Transverse colon (tissue), 4 donors: ENCODE measurements around the gene LMF1. TPM values are rescaled to one million over a fixed set of nuclear protein-coding genes. Genes with fewer than 3 reads are reported as not detected.

ENCODE experiments used
- DNase-seq: peaks from one replicate; pipeline ENCODE4 v3.0.0-alpha.2; 2019
- H3K27ac ChIP-seq, 4 donors: fragments of 200-600 bp; sonication (generic); 2 replicates each; pipeline ENCODE4 v1.5.1; 2016 to 2018; ENCODE audit warnings: inconsistent platforms in 4 of 4
- H3K27me3 ChIP-seq: fragments of 200-600 bp; sonication (generic); 2 replicates; pipeline ENCODE4 v1.5.1; 2017; ENCODE audit warnings: inconsistent platforms
- H3K36me3 ChIP-seq, 4 donors: fragments of 200-600 bp; sonication (generic); 2 replicates each; pipeline ENCODE4 v1.5.1; 2017 to 2019; ENCODE audit warnings: inconsistent platforms in 4 of 4
- H3K4me1 ChIP-seq, 4 donors: fragments of 200-600 bp; sonication (generic); 2 replicates each; pipeline ENCODE4 v1.5.1; 2017 to 2020; ENCODE audit warnings: inconsistent platforms in 4 of 4
- H3K4me3 ChIP-seq, 4 donors: fragments of 200-600 bp; sonication (generic); 1 replicate in 1 of 4; 2 replicates in 3 of 4; pipeline versions ENCODE4 v1.5.1 to v1.6.1; 2017 to 2019; ENCODE audit warnings: inconsistent platforms in 4 of 4
- H3K9me3 ChIP-seq, 2 donors: fragments of 200-600 bp; sonication (generic); 2 replicates each; pipeline ENCODE4 v1.5.1; 2017 to 2019; ENCODE audit warnings: inconsistent platforms in 2 of 2
- EP300 ChIP-seq: sonication (generic); formaldehyde crosslinking; IDR thresholded peaks from one replicate; pipeline ENCODE4 v1.6.1; 2017; ENCODE audit warnings: antibody characterized with exemption, low read depth
- POLR2A ChIP-seq: fragments of 450-650 bp; IDR thresholded peaks from one replicate; pipeline ENCODE4 v1.6.1; 2016; ENCODE audit warnings: antibody characterized with exemption, mild to moderate bottlenecking, moderate library complexity
- POLR2AphosphoS5 ChIP-seq, 3 donors: sonication (generic); formaldehyde crosslinking; IDR thresholded peaks; one replicate each; pipeline ENCODE4 v1.6.1; 2016; ENCODE audit warnings: antibody characterized with exemption in 3 of 3
- WGBS, 2 donors: methylation state at CpG; one replicate each; pipeline ENCODE4 v1.1.5; 2018; ENCODE audit warnings: low coverage in 1 of 2; 5-methylcytosine and 5-hydroxymethylcytosine counted together
- in situ Hi-C, 4 donors: fragments of 200-750 bp; cut with MboI; loops; one replicate each; pipeline versions ENCODE4 v1.15.0 to v1.15.1; 2017; ENCODE audit warnings: low sequenced_read_pairs in 3 of 4, low pct_ligation_motif_present in 1 of 4, low pct_unique_long_range_greater_than_20kb in 1 of 4
- intact Hi-C: fragments of 100-400 bp; cut with DNase I; formaldehyde crosslinking; loops from one replicate; pipeline ENCODE4 v1.15.1; 2023; ENCODE audit warnings: low total_unique reads
- total RNA-seq, 4 donors: library from RNA; depleted of rRNA; stranded (reverse); fragments of >200 nt; gene quantifications; one replicate each; pipeline ENCODE4 v1.1.0, GENCODE V29; 2016
- TF ChIP-seq, protein P1 (sequence below), 5 experiments: fragments of 200-600 bp in 3 of 5; fragments of 450-650 bp in 2 of 5; sonication (generic) in 3 of 5; IDR thresholded peaks; 1 replicate in 2 of 5; 2 replicates in 3 of 5; pipeline ENCODE4 v1.5.1; 2016 to 2017; ENCODE audit warnings: antibody characterized with exemption in 5 of 5, inconsistent platforms in 3 of 5, mild to moderate bottlenecking in 2 of 5, moderate library complexity in 1 of 5

The LMF1 gene
- total RNA-seq, 4 donors from 2014 or later: 15.9 to 34.8 (median 19.6) TPM

GRCh38 chr16:930511-930910, 40.3 kb downstream of the LMF1 start:
- Histone ChIP-seq H3K36me3 (peaks cover 0 to 4% (median 0%) of the 10 kb centered on the region in 4 donors), H3K27me3 (no peaks in the 10 kb centered on the region), H3K27ac (no peak overlapping the region), H3K9me3 (no peaks in the 10 kb centered on the region), H3K4me3 (no peak overlapping the region), H3K4me1 (no peaks in the 10 kb centered on the region)
- WGBS, 2 donors: 88 to 94% methylated on average over 14 to 17 of the region's 17 CpGs
- DNase-seq: no peak
- TF ChIP-seq POLR2A (no peak), EP300 (no peak), POLR2AphosphoS5 (IDR thresholded peaks at IDR 0.05) (no peak)
- TF ChIP-seq, protein P1, sequence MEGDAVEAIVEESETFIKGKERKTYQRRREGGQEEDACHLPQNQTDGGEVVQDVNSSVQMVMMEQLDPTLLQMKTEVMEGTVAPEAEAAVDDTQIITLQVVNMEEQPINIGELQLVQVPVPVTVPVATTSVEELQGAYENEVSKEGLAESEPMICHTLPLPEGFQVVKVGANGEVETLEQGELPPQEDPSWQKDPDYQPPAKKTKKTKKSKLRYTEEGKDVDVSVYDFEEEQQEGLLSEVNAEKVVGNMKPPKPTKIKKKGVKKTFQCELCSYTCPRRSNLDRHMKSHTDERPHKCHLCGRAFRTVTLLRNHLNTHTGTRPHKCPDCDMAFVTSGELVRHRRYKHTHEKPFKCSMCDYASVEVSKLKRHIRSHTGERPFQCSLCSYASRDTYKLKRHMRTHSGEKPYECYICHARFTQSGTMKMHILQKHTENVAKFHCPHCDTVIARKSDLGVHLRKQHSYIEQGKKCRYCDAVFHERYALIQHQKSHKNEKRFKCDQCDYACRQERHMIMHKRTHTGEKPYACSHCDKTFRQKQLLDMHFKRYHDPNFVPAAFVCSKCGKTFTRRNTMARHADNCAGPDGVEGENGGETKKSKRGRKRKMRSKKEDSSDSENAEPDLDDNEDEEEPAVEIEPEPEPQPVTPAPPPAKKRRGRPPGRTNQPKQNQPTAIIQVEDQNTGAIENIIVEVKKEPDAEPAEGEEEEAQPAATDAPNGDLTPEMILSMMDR (IDR thresholded peaks at IDR 0.05): no peak
- in situ Hi-C loops (no loop called here), intact Hi-C loops (no loop called here)

DNA sequence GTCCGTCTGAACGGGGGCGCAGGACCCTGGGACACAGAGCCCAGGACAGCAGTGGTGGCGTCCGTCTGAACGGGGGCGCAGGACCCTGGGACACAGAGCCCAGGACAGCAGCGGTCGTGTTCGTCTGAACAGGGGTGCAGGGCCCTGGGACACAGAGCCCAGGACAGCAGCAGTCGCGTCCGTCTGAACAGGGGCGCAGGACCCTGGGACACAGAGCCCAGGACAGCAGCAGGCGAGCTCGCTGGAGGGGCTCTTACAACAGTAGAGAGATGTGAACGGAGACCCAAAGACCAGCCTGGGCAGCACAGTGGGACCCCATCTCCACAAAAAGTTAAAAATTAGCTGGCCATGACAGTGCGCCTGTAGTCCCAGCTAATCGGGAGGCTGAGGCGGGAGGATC, 40.7 kb downstream of the LMF1 start:
- in situ Hi-C loops: no loop called here
- intact Hi-C loops: no loop called here

DNA sequence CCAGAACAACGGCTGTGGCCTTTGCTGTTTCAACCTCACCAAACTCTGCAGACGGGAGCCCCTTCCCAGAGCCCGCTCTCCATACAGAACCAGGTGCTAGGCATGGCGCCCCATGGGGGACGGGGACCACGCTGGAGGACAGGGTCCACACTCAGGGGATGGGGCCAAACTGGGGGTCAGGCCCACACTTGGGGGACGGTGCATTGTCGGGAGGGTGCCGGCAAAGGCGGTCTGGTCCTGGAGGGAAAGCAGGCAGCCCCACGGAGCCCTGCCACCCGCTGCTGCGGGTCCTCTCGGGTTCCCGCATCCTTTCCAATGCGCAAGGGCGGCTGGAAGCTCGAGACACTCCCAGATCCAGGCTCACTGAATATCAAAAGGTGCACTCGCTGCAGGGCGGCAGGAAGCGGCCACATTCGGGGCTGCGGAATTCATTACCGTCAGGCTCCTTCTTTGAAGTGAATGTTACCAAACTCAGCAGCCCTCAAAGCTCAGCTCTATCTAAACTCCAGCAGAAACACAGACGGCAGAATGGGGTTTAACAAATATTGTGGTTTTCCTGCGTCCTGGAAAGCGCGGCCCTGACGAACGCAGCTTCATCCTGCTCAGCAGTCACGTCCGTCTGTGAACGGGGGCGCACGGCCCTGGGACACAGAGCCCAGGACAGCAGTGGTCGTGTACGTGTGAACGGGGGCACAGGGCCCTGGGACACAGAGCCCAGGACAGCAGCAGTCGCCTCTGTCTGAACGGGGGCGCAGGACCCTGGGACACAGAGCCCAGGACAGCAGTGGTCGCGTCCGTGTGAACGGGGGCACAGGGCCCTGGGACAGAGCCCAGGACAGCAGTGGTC, 41.3 kb downstream of the LMF1 start:
- H3K9me3 ChIP-seq: no peaks in the 10 kb centered on the region
- no peak overlapping the region for H3K27ac ChIP-seq
- whole genome bisulfite sequencing, 2 donors: 94% methylated on average over 35 of the region's 45 CpGs; no CpG with 5 or more reads in 1 of the 2 donors
- H3K27me3 ChIP-seq: no peaks in the 10 kb centered on the region
- H3K36me3 ChIP-seq: peaks cover 0 to 4% (median 0%) of the 10 kb centered on the region in 4 donors
- intact Hi-C loops (no loop called here), in situ Hi-C loops (no loop called here)
- no peaks in the 10 kb centered on the region for H3K4me1 ChIP-seq
- DNase-seq: no peak
- H3K4me3 ChIP-seq: no peak overlapping the region
- TF ChIP-seq POLR2A: no peak
- no peak for TF ChIP-seq POLR2AphosphoS5 (IDR thresholded peaks at IDR 0.05)
- no peak for TF ChIP-seq EP300
- TF ChIP-seq, protein P1 (IDR thresholded peaks at IDR 0.05): no peak

More for the DNA sequence above, 40.7 kb downstream of the LMF1 start:
- H3K4me3 ChIP-seq: no peak overlapping the region
- no peak overlapping the region for H3K27ac ChIP-seq
- TF ChIP-seq EP300: no peak
- no peak for TF ChIP-seq POLR2AphosphoS5 (IDR thresholded peaks at IDR 0.05)
- TF ChIP-seq POLR2A: no peak
- TF ChIP-seq, protein P1 (IDR thresholded peaks at IDR 0.05): no peak
- 83 to 90% methylated on average over 6 to 20 of the region's 20 CpGs for WGBS, 2 donors
- peaks cover 0 to 4% (median 0%) of the 10 kb centered on the region in 4 donors for H3K36me3 ChIP-seq
- DNase-seq: no peak
- no peaks in the 10 kb centered on the region for H3K9me3 ChIP-seq
- no peaks in the 10 kb centered on the region for H3K4me1 ChIP-seq
- no peaks in the 10 kb centered on the region for H3K27me3 ChIP-seq

DNA sequence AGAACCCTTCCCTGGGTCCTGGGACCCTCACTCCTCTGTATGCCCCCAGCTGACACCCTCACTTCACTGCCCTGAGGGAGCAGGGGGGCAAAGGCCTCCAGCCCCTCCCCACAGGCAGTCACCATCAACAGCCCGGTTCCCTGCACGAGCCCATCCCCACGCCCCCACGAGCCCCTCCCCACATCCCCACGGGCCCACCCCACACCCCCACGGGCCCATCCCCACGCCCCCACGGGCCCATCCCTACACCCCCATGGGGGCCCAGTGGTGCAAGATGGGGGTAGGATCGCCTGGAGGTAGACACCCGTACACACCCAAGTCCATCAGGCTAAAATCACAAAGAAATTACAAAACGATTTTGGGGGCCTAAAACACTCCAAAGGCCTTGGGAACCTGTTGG, 42.3 kb downstream of the LMF1 start:
- H3K4me3 ChIP-seq: no peak overlapping the region
- TF ChIP-seq POLR2A (no peak), EP300 (no peak), POLR2AphosphoS5 (IDR thresholded peaks at IDR 0.05) (no peak)
- TF ChIP-seq, protein P1 (IDR thresholded peaks at IDR 0.05): no peak
- DNase-seq: no peak
- H3K27me3 ChIP-seq: no peaks in the 10 kb centered on the region
- H3K9me3 ChIP-seq: no peaks in the 10 kb centered on the region
- intact Hi-C loops: no loop called here
- WGBS, 2 donors: 73 to 82% methylated on average over 2 to 11 of the region's 11 CpGs
- in situ Hi-C loops: no loop called here
- H3K36me3 ChIP-seq: peaks cover 0 to 4% (median 0%) of the 10 kb centered on the region in 4 donors
- H3K27ac ChIP-seq: no peak overlapping the region
- no peaks in the 10 kb centered on the region for H3K4me1 ChIP-seq
